ENCODE measurements around the gene DIAPH1. TPM values are rescaled to one million over a fixed set of nuclear protein-coding genes. Genes with fewer than 3 reads are reported as not detected.

Gene DIAPH1
- total and polyA plus RNA-seq, 8 donors, result 48.1 to 137 (median 60.2) TPM

GRCh38 chr5:141510160-141510559, 108.6 kb downstream of the DIAPH1 start:
- DNase-seq (no peak), ATAC-seq (no peak)
- Histone ChIP-seq H3K27me3 (peaks cover 0 to 9% of the 10 kb centered on the region in 2 donors), H3K9me3 (no peaks in the 10 kb centered on the region), H3K4me1 (peaks cover 24 to 67% of the 10 kb centered on the region in 2 donors), H3K4me3 (no peak overlapping the region), H3K36me3 (peaks cover 0 to 22% of the 10 kb centered on the region in 2 donors), H3K27ac (peak overlapping the region in 1 of 2 donors; percentile 66)
- TF ChIP-seq, protein P1, sequence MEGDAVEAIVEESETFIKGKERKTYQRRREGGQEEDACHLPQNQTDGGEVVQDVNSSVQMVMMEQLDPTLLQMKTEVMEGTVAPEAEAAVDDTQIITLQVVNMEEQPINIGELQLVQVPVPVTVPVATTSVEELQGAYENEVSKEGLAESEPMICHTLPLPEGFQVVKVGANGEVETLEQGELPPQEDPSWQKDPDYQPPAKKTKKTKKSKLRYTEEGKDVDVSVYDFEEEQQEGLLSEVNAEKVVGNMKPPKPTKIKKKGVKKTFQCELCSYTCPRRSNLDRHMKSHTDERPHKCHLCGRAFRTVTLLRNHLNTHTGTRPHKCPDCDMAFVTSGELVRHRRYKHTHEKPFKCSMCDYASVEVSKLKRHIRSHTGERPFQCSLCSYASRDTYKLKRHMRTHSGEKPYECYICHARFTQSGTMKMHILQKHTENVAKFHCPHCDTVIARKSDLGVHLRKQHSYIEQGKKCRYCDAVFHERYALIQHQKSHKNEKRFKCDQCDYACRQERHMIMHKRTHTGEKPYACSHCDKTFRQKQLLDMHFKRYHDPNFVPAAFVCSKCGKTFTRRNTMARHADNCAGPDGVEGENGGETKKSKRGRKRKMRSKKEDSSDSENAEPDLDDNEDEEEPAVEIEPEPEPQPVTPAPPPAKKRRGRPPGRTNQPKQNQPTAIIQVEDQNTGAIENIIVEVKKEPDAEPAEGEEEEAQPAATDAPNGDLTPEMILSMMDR (IDR thresholded peaks at IDR 0.05), result no peak
- intact Hi-C loops (cut with DNase I), result no loop called here

GRCh38 chr5:141508798-141509611, 109.8 kb downstream of the DIAPH1 start:
- H3K27me3 ChIP-seq, result peaks cover 0 to 9% of the 10 kb centered on the region in 2 donors
- ATAC-seq (peak; percentile 36), DNase-seq (peak in 2 of 4 donors; percentile 79 to 88)
- peaks cover 14 to 56% of the 10 kb centered on the region in 2 donors for H3K4me1 ChIP-seq
- H3K9me3 ChIP-seq, result no peaks in the 10 kb centered on the region
- peaks cover 0 to 13% of the 10 kb centered on the region in 2 donors for H3K36me3 ChIP-seq
- intact Hi-C loops (cut with DNase I), result no loop called here
- H3K27ac ChIP-seq, result peak overlapping the region; percentile 66 to 85
- H3K4me3 ChIP-seq, result no peak overlapping the region
- TF ChIP-seq, protein P1 (IDR thresholded peaks at IDR 0.05), result no peak

- TF ChIP-seq, protein P1 (IDR thresholded peaks at IDR 0.05), result no peak
- intact Hi-C loops (cut with DNase I), result no loop called here
- Histone ChIP-seq H3K36me3 (peaks cover 0 to 13% of the 10 kb centered on the region in 2 donors), H3K27ac (peak overlapping the region; percentile 66 to 85), H3K4me1 (peaks cover 12 to 50% of the 10 kb centered on the region in 2 donors), H3K27me3 (peaks cover 0 to 9% of the 10 kb centered on the region in 2 donors), H3K4me3 (no peak overlapping the region), H3K9me3 (no peaks in the 10 kb centered on the region)
- peak; percentile 2 for ATAC-seq
- no peak for DNase-seq
Observed at GRCh38 chr5:141508440-141508797, 110.4 kb downstream of the DIAPH1 start.

GRCh38 chr5:141507387-141508091, 111.3 kb downstream of the DIAPH1 start:
- ATAC-seq (peak; percentile 44), DNase-seq (peak in 1 of 4 donors; percentile 65)
- intact Hi-C loops (cut with DNase I), result no loop called here
- H3K9me3 ChIP-seq, result no peaks in the 10 kb centered on the region
- H3K36me3 ChIP-seq, result peaks cover 0 to 13% of the 10 kb centered on the region in 2 donors
- peak overlapping the region; percentile 66 to 85 for H3K27ac ChIP-seq
- no peak overlapping the region for H3K4me3 ChIP-seq
- peaks cover 0 to 9% of the 10 kb centered on the region in 2 donors for H3K27me3 ChIP-seq
- TF ChIP-seq, protein P1 (IDR thresholded peaks at IDR 0.05), result no peak
- H3K4me1 ChIP-seq, result peaks cover 12 to 43% of the 10 kb centered on the region in 2 donors
